ENCODE measurements around the gene POLR2A.
"Not testable (repeated sequence)": the region's sequence is repeated elsewhere in the genome, so short reads cannot be mapped to it uniquely, and the experiment has no call there.

Gene POLR2A

GRCh38 chr17:7479213-7480088 lies 4.7 kb upstream of the POLR2A start, which contains the start of gene ZBTB4:
Gene ZBTB4 (minus strand): TSS chr17:7479631. CDS start chr17:7466801, 12,830 bp downstream.
- peak; percentile 41 for DNase-seq

GRCh38 chr17:7480089-7480384 lies 4.1 kb upstream of the POLR2A start:
- DNase-seq: no peak

- DNase-seq: not testable (repeated sequence)
These were observed 2.9 kb upstream of the POLR2A start, which contains the start of gene SLC35G6 for GRCh38 chr17:7481275-7481674. Gene SLC35G6 (plus strand): TSS chr17:7481446. CDS start chr17:7481517, 71 bp downstream.

DNA sequence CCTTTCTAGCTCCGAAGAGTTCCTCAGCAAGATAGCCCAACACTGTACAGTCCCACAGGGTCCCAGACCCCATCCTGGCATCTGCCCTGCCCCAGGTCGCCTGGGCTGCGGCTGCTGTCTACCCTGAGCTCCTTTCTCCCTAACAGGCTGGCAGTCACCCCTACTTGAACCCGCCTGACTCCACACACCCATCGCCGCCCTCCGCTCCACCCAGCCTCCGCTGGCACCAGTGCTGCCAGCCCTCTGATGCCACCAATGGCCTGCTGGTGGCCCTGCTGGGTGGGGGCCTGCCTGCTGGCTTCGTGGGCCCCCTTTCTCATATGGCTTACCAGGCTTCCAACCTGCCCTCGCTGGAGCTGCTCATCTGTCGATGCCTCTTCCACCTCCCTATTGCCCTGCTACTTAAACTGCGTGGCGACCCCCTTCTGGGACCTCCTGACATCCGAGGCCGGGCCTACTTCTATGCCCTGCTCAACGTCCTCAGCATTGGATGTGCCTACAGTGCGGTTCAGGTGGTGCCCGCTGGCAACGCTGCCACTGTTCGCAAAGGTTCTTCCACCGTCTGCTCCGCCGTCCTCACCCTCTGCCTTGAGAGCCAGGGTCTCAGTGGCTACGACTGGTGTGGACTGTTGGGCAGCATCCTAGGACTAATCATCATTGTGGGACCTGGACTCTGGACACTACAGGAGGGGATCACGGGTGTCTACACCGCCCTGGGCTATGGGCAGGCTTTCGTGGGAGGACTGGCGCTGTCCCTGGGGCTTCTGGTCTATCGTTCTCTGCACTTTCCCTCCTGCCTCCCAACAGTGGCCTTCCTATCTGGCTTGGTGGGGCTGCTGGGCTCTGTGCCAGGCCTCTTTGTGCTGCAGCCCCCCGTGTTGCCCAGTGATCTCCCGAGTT lies 2.1 kb upstream of the POLR2A start:
- not testable (repeated sequence) for DNase-seq

DNA sequence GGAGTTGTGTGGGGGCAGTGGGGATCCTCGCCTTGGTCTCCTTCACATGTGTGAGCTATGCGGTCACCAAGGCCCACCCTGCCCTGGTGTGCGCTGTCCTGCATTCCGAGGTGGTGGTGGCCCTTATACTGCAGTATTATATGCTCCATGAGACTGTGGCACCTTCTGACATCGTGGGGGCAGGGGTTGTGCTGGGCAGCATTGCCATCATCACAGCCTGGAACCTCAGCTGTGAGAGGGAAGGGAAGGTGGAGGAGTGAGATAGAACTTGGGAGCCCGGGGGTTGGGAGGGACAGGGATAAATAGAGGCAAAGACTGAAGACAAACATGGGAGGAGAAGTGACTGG lies 1.5 kb upstream of the POLR2A start:
- not testable (repeated sequence) for DNase-seq

DNA sequence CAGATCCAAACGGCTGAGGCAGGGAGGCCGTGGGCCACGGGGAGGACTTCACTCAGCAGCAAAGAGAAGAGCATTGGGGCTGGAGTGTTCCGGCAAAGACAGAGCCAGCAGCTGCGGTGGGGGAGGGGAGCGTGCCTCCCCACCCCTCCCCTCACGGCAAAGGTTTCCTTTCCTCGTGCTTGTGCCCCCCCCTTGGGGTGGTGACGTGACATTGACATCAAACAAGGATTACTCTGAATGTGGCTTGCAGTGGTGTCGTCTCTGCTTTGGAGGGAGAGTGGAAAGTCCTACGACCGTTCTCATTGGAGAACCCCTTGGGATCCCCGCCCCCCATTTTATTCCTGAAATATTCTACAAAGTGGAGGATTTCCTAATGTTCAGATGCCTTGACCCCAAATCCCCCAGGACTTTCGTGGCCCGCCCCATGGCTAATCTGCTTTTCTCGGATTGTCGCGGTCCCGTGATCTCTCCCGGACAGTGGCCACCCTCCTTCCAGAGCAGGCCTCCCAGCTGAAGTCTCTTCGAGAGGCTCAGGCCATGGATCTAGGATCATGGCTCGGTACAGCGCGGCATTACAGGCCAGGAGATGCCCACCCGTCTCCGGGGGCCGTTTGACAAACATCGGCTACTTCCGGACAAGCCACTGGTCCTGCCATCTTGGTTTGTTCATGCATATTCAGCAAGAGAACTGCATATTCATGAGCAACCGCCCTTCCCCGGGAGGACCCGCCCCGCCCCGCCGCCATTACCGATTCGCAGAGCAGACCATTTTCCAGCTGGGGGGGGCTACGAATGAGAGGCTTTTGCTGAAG lies 705 bp upstream of the POLR2A start:
- peak; percentile 93 for DNase-seq

DNA sequence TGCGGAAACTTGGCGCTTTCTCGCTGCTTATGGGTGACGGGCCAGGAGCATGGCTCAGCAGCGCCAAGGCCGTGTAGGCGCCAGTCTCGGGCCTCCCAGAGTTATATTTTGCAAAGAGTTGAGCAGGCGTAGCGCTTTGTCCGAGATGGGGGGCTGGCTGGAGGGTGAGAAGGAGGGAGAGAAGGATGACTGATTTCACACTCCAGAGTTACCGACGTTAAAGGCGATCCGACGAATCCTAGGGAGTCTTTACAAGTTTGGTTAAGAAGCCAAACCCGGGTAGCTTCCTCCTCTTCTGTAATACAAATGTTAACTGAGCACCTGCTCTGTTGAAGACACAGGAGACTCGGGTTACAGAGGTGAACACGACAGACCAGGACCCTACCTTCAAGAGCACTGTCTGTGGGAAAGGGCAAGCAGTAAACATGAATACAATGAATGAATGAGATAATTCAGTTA lies 782 bp downstream of the POLR2A start:
- no peak for DNase-seq

- DNase-seq: no peak
These were observed 2.0 kb downstream of the POLR2A start for GRCh38 chr17:7486181-7486580.

DNA sequence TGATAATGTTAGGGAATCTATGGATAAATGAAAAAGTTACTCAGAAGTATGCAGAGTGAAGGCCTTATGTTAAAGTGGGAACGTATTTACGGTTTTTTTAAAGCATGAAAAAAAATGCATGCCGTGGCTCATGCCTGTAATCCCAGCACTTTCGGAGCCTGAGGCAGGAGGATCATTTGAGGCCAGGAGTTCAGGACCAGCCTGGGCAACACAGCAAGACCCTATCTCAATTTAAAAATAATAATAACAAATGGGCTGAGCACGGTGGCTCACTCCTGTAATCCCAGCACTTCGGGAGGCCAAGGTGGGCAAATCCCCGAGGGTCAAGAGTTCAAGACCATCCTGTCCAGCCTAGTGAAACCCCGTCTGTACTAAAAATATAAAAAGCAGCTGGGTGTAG lies 6.0 kb downstream of the POLR2A start:
- DNase-seq: no peak

GRCh38 chr17:7491583-7491982 lies 7.4 kb downstream of the POLR2A start:
- no peak for DNase-seq

DNA sequence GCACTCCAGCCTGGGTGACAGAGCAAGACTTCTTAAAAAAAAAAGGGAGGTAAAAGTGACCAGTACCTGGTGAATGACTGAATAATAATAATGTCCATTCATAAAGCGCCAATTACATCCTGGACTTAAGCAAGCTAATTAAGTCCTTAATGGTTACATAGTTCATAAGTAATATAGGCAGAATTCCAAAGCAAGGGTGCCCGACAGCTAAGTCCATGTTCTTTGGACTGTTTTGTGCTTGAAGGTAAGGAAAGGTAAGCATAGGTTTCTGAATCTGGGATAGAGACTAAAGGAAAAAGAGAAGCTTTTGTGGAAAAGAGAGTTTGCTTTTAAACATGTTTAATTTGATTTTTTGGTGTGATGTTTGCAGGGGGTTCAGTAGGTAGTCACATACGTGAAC lies 9.8 kb downstream of the POLR2A start:
- DNase-seq: no peak

GRCh38 chr17:7495906-7496434 lies 11.8 kb downstream of the POLR2A start:
- no peak for DNase-seq

GRCh38 chr17:7496470-7497183 lies 12.5 kb downstream of the POLR2A start:
- no peak for DNase-seq

DNA sequence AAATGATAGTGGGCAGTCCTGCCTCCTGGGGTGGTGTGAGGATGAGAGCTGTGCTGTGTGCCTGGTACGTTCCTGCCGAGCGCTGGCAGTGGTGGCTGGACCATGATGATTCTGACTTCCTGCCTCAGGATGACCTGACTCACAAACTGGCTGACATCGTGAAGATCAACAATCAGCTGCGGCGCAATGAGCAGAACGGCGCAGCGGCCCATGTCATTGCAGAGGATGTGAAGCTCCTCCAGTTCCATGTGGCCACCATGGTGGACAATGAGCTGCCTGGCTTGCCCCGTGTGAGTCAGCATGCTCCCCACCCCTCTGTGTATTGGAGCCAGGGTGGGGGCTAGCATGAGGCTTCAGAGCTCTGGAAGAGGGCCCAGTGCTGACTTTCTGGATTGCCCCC lies 13.1 kb downstream of the POLR2A start:
- DNase-seq: no peak

GRCh38 chr17:7497636-7498035 lies 13.5 kb downstream of the POLR2A start:
- DNase-seq: no peak

DNA sequence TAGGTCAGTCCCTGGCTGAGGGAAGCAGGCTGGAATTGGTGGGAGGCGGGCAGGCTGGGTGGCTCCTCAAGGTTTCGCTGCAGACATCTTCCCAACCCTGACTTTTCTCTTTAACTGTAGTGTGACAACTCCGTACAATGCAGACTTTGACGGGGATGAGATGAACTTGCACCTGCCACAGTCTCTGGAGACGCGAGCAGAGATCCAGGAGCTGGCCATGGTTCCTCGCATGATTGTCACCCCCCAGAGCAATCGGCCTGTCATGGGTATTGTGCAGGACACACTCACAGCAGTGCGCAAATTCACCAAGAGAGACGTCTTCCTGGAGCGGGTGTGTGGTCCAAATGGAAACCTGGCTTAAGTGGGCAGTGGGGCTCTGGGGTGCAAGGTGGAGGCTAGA lies 15.0 kb downstream of the POLR2A start:
- DNase-seq: no peak

GRCh38 chr17:7501729-7502128 lies 17.6 kb downstream of the POLR2A start:
- no peak for DNase-seq

GRCh38 chr17:7502171-7502847 lies 18.1 kb downstream of the POLR2A start:
- DNase-seq: no peak

DNA sequence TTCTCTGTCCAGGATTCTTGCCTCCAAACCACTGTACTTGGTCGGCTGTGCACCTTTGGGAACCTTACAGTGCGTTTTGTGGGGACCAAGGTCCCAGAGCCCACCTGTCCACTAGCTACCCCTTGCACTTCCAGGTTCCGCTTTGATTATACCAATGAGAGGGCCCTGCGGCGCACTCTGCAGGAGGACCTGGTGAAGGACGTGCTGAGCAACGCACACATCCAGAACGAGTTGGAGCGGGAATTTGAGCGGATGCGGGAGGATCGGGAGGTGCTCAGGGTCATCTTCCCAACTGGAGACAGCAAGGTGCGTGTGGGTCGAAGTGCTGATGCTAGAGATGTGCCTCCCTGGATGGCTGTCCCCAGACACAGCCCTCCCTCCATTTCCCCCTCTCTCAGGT lies 18.8 kb downstream of the POLR2A start:
- no peak for DNase-seq

GRCh38 chr17:7503521-7503920 lies 19.4 kb downstream of the POLR2A start:
- no peak for DNase-seq

DNA sequence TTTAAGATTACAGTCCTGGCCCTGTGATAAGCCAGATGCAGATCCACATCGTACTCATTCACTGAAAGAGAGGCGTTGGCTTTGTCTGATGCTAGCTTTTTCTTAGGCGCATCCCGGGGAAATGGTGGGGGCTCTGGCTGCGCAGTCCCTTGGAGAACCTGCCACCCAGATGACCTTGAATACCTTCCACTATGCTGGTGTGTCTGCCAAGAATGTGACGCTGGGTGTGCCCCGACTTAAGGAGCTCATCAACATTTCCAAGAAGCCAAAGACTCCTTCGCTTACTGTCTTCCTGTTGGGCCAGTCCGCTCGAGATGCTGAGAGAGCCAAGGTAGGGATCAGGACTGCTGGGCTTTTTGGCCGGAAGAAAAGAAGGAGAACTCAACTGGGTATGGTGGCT lies 24.0 kb downstream of the POLR2A start:
- no peak for DNase-seq

All from activated CD4-positive, alpha-beta T cell treated with anti-CD3 and anti-CD28 coated beads, Interleukin-2, amount 50 U/mL, for 16 hours (primary cell).